Measurements from ENCODE around the gene CMIP. TPM values are rescaled to one million over a fixed set of nuclear protein-coding genes. Genes with fewer than 3 reads are reported as not detected.

Gene CMIP
- polyA plus RNA-seq, 1 of the 3 experiments (the other 2 are of a cell fraction), result 5.4 TPM

GRCh38 chr16:81419806-81420205 lies 24.8 kb upstream of the CMIP start:
- no peaks in the 10 kb centered on the region for H3K79me2 ChIP-seq (ENCODE audit: insufficient read depth)
- H4K20me1 ChIP-seq (ENCODE audit: insufficient read depth), result no peaks in the 10 kb centered on the region
- no peak overlapping the region for H3K4me2 ChIP-seq
- WGBS (ENCODE audit: low lambda C conversion rate), result 90% methylated on average over 9 of the region's 9 CpGs
- H3K27ac ChIP-seq (ENCODE audit: low read depth in 2 of 2, low read length in 1 of 2), result no peak overlapping the region
- POLR2A ChIA-PET, result interaction anchor here (0.6 kb wide), 1 partner anchor 268 kb away, joined by 5 read pairs; no protein-coding TSS in a partner anchor
- no peaks in the 10 kb centered on the region for H3K36me3 ChIP-seq (replicated peaks in 1 of 2; ENCODE audit: control insufficient read depth in 1 of 2, insufficient read depth in 2 of 2, low read length in 1 of 2)
- no peak overlapping the region for H3K4me3 ChIP-seq (ENCODE audit: low read depth in 2 of 2, low read length in 1 of 2)
- CTCF ChIA-PET, result interaction anchor here (1.2 kb wide), 1 partner anchor 16 kb away, joined by 3 read pairs; no protein-coding TSS in a partner anchor
- H3K9ac ChIP-seq, result no peak overlapping the region
- no peaks in the 10 kb centered on the region for H3K27me3 ChIP-seq (ENCODE audit: insufficient read depth)
- no peak for DNase-seq
- H3K9me3 ChIP-seq, result no peaks in the 10 kb centered on the region
- H3K9me2 ChIP-seq, result no peaks in the 10 kb centered on the region
- TF ChIP-seq SIN3A (IDR thresholded peaks at IDR 0.05; ENCODE audit: borderline replicate concordance, low read depth, low read length) (no peak), YY1 (IDR thresholded peaks at IDR 0.05; ENCODE audit: low read depth) (no peak), RAD21 (IDR thresholded peaks at IDR 0.05; ENCODE audit: low read length) (no peak)
- no peak overlapping the region for H2AFZ ChIP-seq (ENCODE audit: low read depth)
- H3K4me1 ChIP-seq (ENCODE audit: control insufficient read depth in 1 of 2, insufficient read depth in 2 of 2, low read depth in 1 of 2, low read length in 1 of 2), result no peaks in the 10 kb centered on the region
- no peaks in the 10 kb centered on the region for H3F3A ChIP-seq (replicated peaks; ENCODE audit: insufficient read depth)

- Histone ChIP-seq H3K9ac (no peak overlapping the region), H3K4me2 (no peak overlapping the region), H3F3A (replicated peaks; ENCODE audit: insufficient read depth) (no peaks in the 10 kb centered on the region), H3K79me2 (ENCODE audit: insufficient read depth) (no peaks in the 10 kb centered on the region), H4K20me1 (ENCODE audit: insufficient read depth) (no peaks in the 10 kb centered on the region), H3K4me3 (ENCODE audit: low read depth in 2 of 2, low read length in 1 of 2) (no peak overlapping the region), H3K27ac (ENCODE audit: low read depth in 2 of 2, low read length in 1 of 2) (no peak overlapping the region), H2AFZ (ENCODE audit: low read depth) (no peak overlapping the region), H3K4me1 (ENCODE audit: control insufficient read depth in 1 of 2, insufficient read depth in 2 of 2, low read depth in 1 of 2, low read length in 1 of 2) (no peaks in the 10 kb centered on the region), H3K36me3 (replicated peaks in 1 of 2; ENCODE audit: control insufficient read depth in 1 of 2, insufficient read depth in 2 of 2, low read length in 1 of 2) (no peaks in the 10 kb centered on the region), H3K9me2 (no peaks in the 10 kb centered on the region), H3K27me3 (ENCODE audit: insufficient read depth) (no peaks in the 10 kb centered on the region), H3K9me3 (no peaks in the 10 kb centered on the region)
- 75% methylated on average over 2 of the region's 2 CpGs for WGBS (ENCODE audit: low lambda C conversion rate)
- TF ChIP-seq TCF12 (IDR thresholded peaks at IDR 0.05) (no peak), SMC3 (IDR thresholded peaks at IDR 0.05; ENCODE audit: low read depth, low read length) (no peak), IRF3 (IDR thresholded peaks at IDR 0.05; ENCODE audit: low read depth, low read length) (no peak), NFIC (IDR thresholded peaks at IDR 0.05; ENCODE audit: borderline replicate concordance) (no peak), TAF1 (IDR thresholded peaks at IDR 0.05; ENCODE audit: borderline replicate concordance, low read depth, low read length) (no peak), FOSL2 (IDR thresholded peaks at IDR 0.05; ENCODE audit: borderline replicate concordance, low read depth) (no peak), MAX (IDR thresholded peaks at IDR 0.05; ENCODE audit: low read depth) (no peak), EZH2phosphoT487 (IDR thresholded peaks at IDR 0.05; ENCODE audit: borderline replicate concordance, low read depth) (no peak), RXRA (IDR thresholded peaks at IDR 0.05; ENCODE audit: borderline replicate concordance, low read depth) (no peak)
- CTCF ChIA-PET, result no interaction called here
- POLR2A ChIA-PET, result no interaction called here
- no peak for DNase-seq
Observed at GRCh38 chr16:81421126-81421525, 23.5 kb upstream of the CMIP start.

- Histone ChIP-seq H3K4me1 (ENCODE audit: control insufficient read depth in 1 of 2, insufficient read depth in 2 of 2, low read depth in 1 of 2, low read length in 1 of 2) (no peaks in the 10 kb centered on the region), H3F3A (replicated peaks; ENCODE audit: insufficient read depth) (no peaks in the 10 kb centered on the region), H3K9me3 (no peaks in the 10 kb centered on the region), H3K4me3 (ENCODE audit: low read depth in 2 of 2, low read length in 1 of 2) (no peak overlapping the region), H3K4me2 (no peak overlapping the region), H3K9ac (no peak overlapping the region), H3K9me2 (no peaks in the 10 kb centered on the region), H4K20me1 (ENCODE audit: insufficient read depth) (no peaks in the 10 kb centered on the region), H3K79me2 (ENCODE audit: insufficient read depth) (no peaks in the 10 kb centered on the region), H3K27ac (ENCODE audit: low read depth in 2 of 2, low read length in 1 of 2) (no peak overlapping the region), H3K36me3 (replicated peaks in 1 of 2; ENCODE audit: control insufficient read depth in 1 of 2, insufficient read depth in 2 of 2, low read length in 1 of 2) (no peaks in the 10 kb centered on the region), H2AFZ (ENCODE audit: low read depth) (no peak overlapping the region), H3K27me3 (ENCODE audit: insufficient read depth) (no peaks in the 10 kb centered on the region)
- no peak for DNase-seq
- CTCF ChIA-PET, result no interaction called here
- POLR2A ChIA-PET, result no interaction called here
- 80% methylated on average over 11 of the region's 11 CpGs for WGBS (ENCODE audit: low lambda C conversion rate)
- no peak for TF ChIP-seq TCF12 (IDR thresholded peaks at IDR 0.05)
- no peak for TF ChIP-seq TAF1 (IDR thresholded peaks at IDR 0.05; ENCODE audit: borderline replicate concordance, low read depth, low read length)
- TF ChIP-seq TEAD4 (IDR thresholded peaks at IDR 0.05; ENCODE audit: borderline replicate concordance, insufficient read depth), result no peak
- no peak for TF ChIP-seq USF1 (IDR thresholded peaks at IDR 0.05; ENCODE audit: borderline replicate concordance, low read depth)
- no peak for TF ChIP-seq FOXJ3 (CRISPR knock-in tag; IDR thresholded peaks at IDR 0.05)
- TF ChIP-seq CHD2 (IDR thresholded peaks at IDR 0.05; ENCODE audit: low read length, partially characterized antibody), result no peak
- no peak for TF ChIP-seq NFIC (IDR thresholded peaks at IDR 0.05; ENCODE audit: borderline replicate concordance)
- TF ChIP-seq MEF2A (IDR thresholded peaks at IDR 0.05; ENCODE audit: borderline replicate concordance, low read depth), result no peak
- no peak for TF ChIP-seq EZH2phosphoT487 (IDR thresholded peaks at IDR 0.05; ENCODE audit: borderline replicate concordance, low read depth)
- TF ChIP-seq EP300 (IDR thresholded peaks at IDR 0.05; ENCODE audit: borderline replicate concordance in 1 of 2, low read depth in 1 of 2, low read length in 1 of 2), result no peak
- TF ChIP-seq SMC3 (IDR thresholded peaks at IDR 0.05; ENCODE audit: low read depth, low read length), result no peak
Observed at GRCh38 chr16:81421536-81421935, 23.1 kb upstream of the CMIP start.

Measured in SK-N-SH (cell line).